Activated B cell treated with CpG ODN at 0.5 μM for 24 hours (primary cell): ENCODE measurements around the gene CAMTA1. TPM values are rescaled to one million over a fixed set of nuclear protein-coding genes. Genes with fewer than 3 reads are reported as not detected.
"Not testable (repeated sequence)": the region's sequence is repeated elsewhere in the genome, so short reads cannot be mapped to it uniquely, and the experiment has no call there.

Experiments used
- ATAC-seq: fragments of 200-7000 bp; cut with Tn5 transposase; one replicate; pipeline ENCODE4 v1.10.0; 2021; ENCODE audit warnings: low read depth, mild to moderate bottlenecking, moderate library complexity
- CTCF ChIA-PET: fragments of 350-600 bp; sonication (Branson Sonifier 250); formaldehyde crosslinking; loops from one replicate; lab custom pipeline; 2021; ENCODE audit warnings: antibody characterized with exemption; lab: Charles Lee
- POLR2A ChIA-PET: fragments of 350-600 bp; sonication (Branson Sonifier 250); formaldehyde crosslinking; loops from one replicate; lab custom pipeline; 2021; ENCODE audit warnings: antibody characterized with exemption; lab: Charles Lee
- DNase-seq: peaks from one replicate; pipeline ENCODE4 v3.0.0; 2022
- H3K27ac Mint-ChIP-seq: one replicate; pipeline ENCODE4 v1.8.0; 2020; ENCODE audit warnings: mixed read lengths
- H3K27me3 Mint-ChIP-seq: one replicate; pipeline ENCODE4 v1.8.0; 2021; ENCODE audit warnings: mixed read lengths
- H3K36me3 Mint-ChIP-seq: one replicate; pipeline ENCODE4 v1.8.0; 2021; ENCODE audit warnings: low read depth, mixed read lengths
- H3K4me1 Mint-ChIP-seq: one replicate; pipeline ENCODE4 v1.8.0; 2021; ENCODE audit warnings: mixed read lengths
- H3K4me3 Mint-ChIP-seq: one replicate; pipeline ENCODE4 v1.8.0; 2020; ENCODE audit warnings: mild to moderate bottlenecking, mixed read lengths
- H3K9me3 Mint-ChIP-seq: one replicate; pipeline ENCODE4 v1.8.0; 2020; ENCODE audit warnings: mixed read lengths
- CTCF ChIP-seq: fragments of 200-600 bp; IDR thresholded peaks from one replicate; pipeline ENCODE4 v1.8.0; 2022; ENCODE audit warnings: antibody characterized with exemption, mild to moderate bottlenecking
- intact Hi-C: fragments of 100-400 bp; cut with micrococcal nuclease; formaldehyde crosslinking; loops from one replicate; pipeline ENCODE4 v1.15.1; 2024
- total RNA-seq: library from RNA; stranded (reverse); gene quantifications from 2 replicates; pipeline ENCODE4 v1.2.3, GENCODE V29; 2022

The CAMTA1 gene
- total RNA-seq, 1 donor from 2014 or later = 49.8 TPM

- intact Hi-C loops = no loop called here
- CTCF ChIA-PET = no interaction called here
- no peak overlapping the region for H3K27ac Mint-ChIP-seq
- no peak for ATAC-seq
- H3K4me1 Mint-ChIP-seq = no peaks in the 10 kb centered on the region
- no peak overlapping the region for H3K4me3 Mint-ChIP-seq
- H3K27me3 Mint-ChIP-seq = peaks cover 6% of the 10 kb centered on the region
- TF ChIP-seq CTCF = no peak
- no peak for DNase-seq
- POLR2A ChIA-PET = no interaction called here
- no peaks in the 10 kb centered on the region for H3K9me3 Mint-ChIP-seq
- no peaks in the 10 kb centered on the region for H3K36me3 Mint-ChIP-seq
Measured at GRCh38 chr1:7140251-7140650, 355.0 kb downstream of the CAMTA1 start.

- ATAC-seq (no peak), DNase-seq (no peak)
- CTCF ChIA-PET = no interaction called here
- Mint-ChIP-seq H3K27ac (no peak overlapping the region), H3K9me3 (no peaks in the 10 kb centered on the region), H3K36me3 (no peaks in the 10 kb centered on the region), H3K4me3 (no peak overlapping the region), H3K27me3 (no peaks in the 10 kb centered on the region), H3K4me1 (no peaks in the 10 kb centered on the region)
- intact Hi-C loops = no loop called here
- no peak for TF ChIP-seq CTCF
- POLR2A ChIA-PET = no interaction called here
Measured at GRCh38 chr1:7145947-7146346, 360.7 kb downstream of the CAMTA1 start.

GRCh38 chr1:7146710-7147109, 361.5 kb downstream of the CAMTA1 start:
- Mint-ChIP-seq H3K4me3 (no peak overlapping the region), H3K27me3 (no peaks in the 10 kb centered on the region), H3K27ac (no peak overlapping the region), H3K36me3 (no peaks in the 10 kb centered on the region), H3K4me1 (no peaks in the 10 kb centered on the region), H3K9me3 (no peaks in the 10 kb centered on the region)
- no peak for ATAC-seq
- no peak for DNase-seq
- intact Hi-C loops = no loop called here
- TF ChIP-seq CTCF = no peak
- CTCF ChIA-PET = no interaction called here
- POLR2A ChIA-PET = no interaction called here

GRCh38 chr1:7147581-7148282, 362.5 kb downstream of the CAMTA1 start:
- DNase-seq, H3K27ac Mint-ChIP-seq, H3K9me3 Mint-ChIP-seq, H3K4me1 Mint-ChIP-seq, POLR2A ChIA-PET, H3K27me3 Mint-ChIP-seq, H3K36me3 Mint-ChIP-seq, H3K4me3 Mint-ChIP-seq, intact Hi-C loops, ATAC-seq, CTCF ChIA-PET: not testable (repeated sequence)

- ChIA-PET CTCF (no interaction called here), POLR2A (no interaction called here)
- no peak for ATAC-seq
- Mint-ChIP-seq H3K36me3 (no peaks in the 10 kb centered on the region), H3K4me3 (no peak overlapping the region), H3K27ac (no peak overlapping the region), H3K27me3 (no peaks in the 10 kb centered on the region), H3K4me1 (no peaks in the 10 kb centered on the region), H3K9me3 (no peaks in the 10 kb centered on the region)
- no peak for DNase-seq
- intact Hi-C loops = no loop called here
- TF ChIP-seq CTCF = no peak
Measured at GRCh38 chr1:7149080-7149838, 364.0 kb downstream of the CAMTA1 start.
